ENCODE data around the gene PPP1R9A.

The PPP1R9A gene

GRCh38 chr7:94912085-94912484 is 4.7 kb downstream of the PPP1R9A start:
- DNase-seq = no peak

- DNase-seq = no peak
Measured at GRCh38 chr7:94913391-94913790, 6.0 kb downstream of the PPP1R9A start.

- DNase-seq = no peak
Measured at GRCh38 chr7:94921911-94922310, 14.5 kb downstream of the PPP1R9A start.

GRCh38 chr7:94922457-94922856 is 15.1 kb downstream of the PPP1R9A start:
- no peak for DNase-seq

GRCh38 chr7:94923412-94923811 is 16.0 kb downstream of the PPP1R9A start:
- no peak for DNase-seq

GRCh38 chr7:94928168-94928707 is 20.8 kb downstream of the PPP1R9A start:
- no peak for DNase-seq

- no peak for DNase-seq
Measured at GRCh38 chr7:94933256-94933990, 26.0 kb downstream of the PPP1R9A start.

- DNase-seq = no peak
Measured at GRCh38 chr7:94939395-94939794, 32.0 kb downstream of the PPP1R9A start.

- no peak for DNase-seq
Measured at GRCh38 chr7:94940241-94940640, 32.8 kb downstream of the PPP1R9A start.

GRCh38 chr7:94941844-94942632 is 34.6 kb downstream of the PPP1R9A start:
- no peak for DNase-seq

- no peak for DNase-seq
Measured at GRCh38 chr7:94943134-94943533, 35.7 kb downstream of the PPP1R9A start.

GRCh38 chr7:94949532-94949931 is 42.1 kb downstream of the PPP1R9A start:
- no peak for DNase-seq

- no peak for DNase-seq
Measured at GRCh38 chr7:94955807-94956206, 48.4 kb downstream of the PPP1R9A start.

GRCh38 chr7:94957061-94957460 is 49.7 kb downstream of the PPP1R9A start:
- DNase-seq = no peak

- DNase-seq = no peak
Measured at GRCh38 chr7:94962661-94963060, 55.3 kb downstream of the PPP1R9A start.

- DNase-seq = no peak
Measured at GRCh38 chr7:94969434-94970084, 62.2 kb downstream of the PPP1R9A start.

- no peak for DNase-seq
Measured at GRCh38 chr7:94970085-94970576, 62.7 kb downstream of the PPP1R9A start.

GRCh38 chr7:94971051-94971867 is 63.9 kb downstream of the PPP1R9A start:
- DNase-seq = no peak

GRCh38 chr7:94972296-94972695 is 64.9 kb downstream of the PPP1R9A start:
- no peak for DNase-seq

GRCh38 chr7:94973844-94974243 is 66.5 kb downstream of the PPP1R9A start:
- no peak for DNase-seq

- no peak for DNase-seq
Measured at GRCh38 chr7:94974423-94974822, 67.0 kb downstream of the PPP1R9A start.

GRCh38 chr7:94975336-94975735 is 67.9 kb downstream of the PPP1R9A start:
- no peak for DNase-seq

Measured in activated CD4-positive, alpha-beta T cell treated with anti-CD3 and anti-CD28 coated beads for 48 hours (primary cell).